NCI-H1417 treated with DMSO at 0.1 percent for 48 hours (cell line): Measurements from ENCODE around the gene BAMBI.

Source experiments
- DNase-seq: peaks from one replicate; lab custom pipeline; 2025; lab: John Stamatoyannopoulos, UW

The BAMBI gene

GRCh38 chr10:28676326-28676967, 874 bp upstream of the BAMBI start:
- no peak for DNase-seq

GRCh38 chr10:28677888-28678686, 766 bp downstream of the BAMBI start:
- no peak for DNase-seq

GRCh38 chr10:28678687-28679457, 1.6 kb downstream of the BAMBI start:
- DNase-seq = peak; percentile 53

- no peak for DNase-seq
Measured at GRCh38 chr10:28679581-28680357, 2.4 kb downstream of the BAMBI start.

GRCh38 chr10:28680358-28680752, 3.0 kb downstream of the BAMBI start:
- DNase-seq = no peak

- DNase-seq = no peak
Measured at GRCh38 chr10:28681291-28681763, 4.0 kb downstream of the BAMBI start.

GRCh38 chr10:28681928-28682750, 4.8 kb downstream of the BAMBI start:
- no peak for DNase-seq

GRCh38 chr10:28684157-28684985, 7.0 kb downstream of the BAMBI start:
- DNase-seq = no peak

GRCh38 chr10:28684986-28685580, 7.8 kb downstream of the BAMBI start:
- DNase-seq = no peak

- no peak for DNase-seq
Measured at GRCh38 chr10:28685717-28686116, 8.4 kb downstream of the BAMBI start.

- DNase-seq = no peak
Measured at GRCh38 chr10:28686835-28687682, 9.7 kb downstream of the BAMBI start.

- no peak for DNase-seq
Measured at GRCh38 chr10:28687683-28688001, 10.3 kb downstream of the BAMBI start.

- no peak for DNase-seq
Measured at GRCh38 chr10:28690545-28690944, 13.2 kb downstream of the BAMBI start.

- no peak for DNase-seq
Measured at GRCh38 chr10:28691187-28691694, 13.9 kb downstream of the BAMBI start.

GRCh38 chr10:28692050-28692449, 14.7 kb downstream of the BAMBI start:
- DNase-seq = no peak

GRCh38 chr10:28694530-28694929, 17.2 kb downstream of the BAMBI start:
- no peak for DNase-seq

GRCh38 chr10:28698075-28698474, 20.8 kb downstream of the BAMBI start:
- DNase-seq = no peak

- no peak for DNase-seq
Measured at GRCh38 chr10:28704464-28705161, 27.3 kb downstream of the BAMBI start.
